ENCODE measurements around the gene RAB11FIP3. TPM values are rescaled to one million over a fixed set of nuclear protein-coding genes. Genes with fewer than 3 reads are reported as not detected.

The RAB11FIP3 gene
- polyA plus RNA-seq, 2 of the 4 experiments (the other 2 are of a cell fraction): 6.7 to 18.0 TPM

DNA sequence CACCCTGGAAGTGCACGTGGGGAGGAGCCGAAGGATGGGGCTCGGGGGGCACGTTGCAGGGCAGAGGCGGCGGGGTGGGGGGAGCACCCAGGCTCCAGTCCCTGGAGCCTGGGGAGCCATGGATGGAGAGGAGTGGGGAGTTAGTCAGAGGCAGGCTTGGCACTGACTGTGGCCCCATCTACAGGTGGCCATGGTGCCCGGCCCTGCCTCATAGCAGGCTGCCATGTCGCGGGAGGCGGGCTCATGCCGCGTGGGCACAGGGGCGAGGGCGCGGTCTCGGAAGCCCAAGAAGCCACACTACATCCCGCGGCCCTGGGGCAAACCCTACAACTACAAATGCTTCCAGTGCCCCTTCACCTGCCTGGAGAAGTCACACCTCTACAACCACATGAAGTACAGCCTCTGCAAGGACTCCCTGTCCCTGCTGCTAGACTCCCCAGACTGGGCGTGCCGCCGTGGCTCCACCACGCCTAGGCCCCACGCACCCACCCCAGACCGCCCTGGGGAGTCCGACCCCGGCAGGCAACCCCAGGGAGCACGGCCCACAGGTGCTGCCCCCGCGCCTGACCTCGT lies 137.7 kb downstream of the RAB11FIP3 start:
- FAIRE-seq: no peak
- no peak for DNase-seq (ENCODE audit: low read depth in 1 of 2, low spot score in 1 of 2)
- H3K4me1 ChIP-seq: peaks cover 20% of the 10 kb centered on the region
- no peak overlapping the region for H3K4me3 ChIP-seq
- H3K9me3 ChIP-seq: no peaks in the 10 kb centered on the region
- CTCF ChIA-PET: no interaction called here
- no peak overlapping the region for H3K27ac ChIP-seq
- WGBS (ENCODE audit: missing lambda C conversion rate): no CpG with 5 or more reads among the region's 30 CpGs
- POLR2A ChIA-PET: no interaction called here
- 0 out of 6 replicates have a peak, but pooled peaks of 1 of the 2 experiments have one; percentile 2 for ATAC-seq
- TF ChIP-seq POLR2A (IDR thresholded peaks at IDR 0.05; ENCODE audit: low read length) (no peak), NFE2L2 (conservative IDR thresholded peaks at IDR 0.05; ENCODE audit: low read length) (no peak), EHF (CRISPR knock-in tag; IDR thresholded peaks at IDR 0.05) (no peak), NPAS2 (CRISPR knock-in tag; IDR thresholded peaks at IDR 0.05; ENCODE audit: borderline replicate concordance) (no peak), TFCP2L1 (CRISPR knock-in tag; IDR thresholded peaks at IDR 0.05) (no peak), HEYL (CRISPR knock-in tag; IDR thresholded peaks at IDR 0.05) (no peak), SREBF2 (IDR thresholded peaks at IDR 0.05) (no peak), FOSB (CRISPR knock-in tag; IDR thresholded peaks at IDR 0.05) (no peak), HOXA7 (CRISPR knock-in tag; IDR thresholded peaks at IDR 0.05) (no peak), POLR2AphosphoS2 (conservative IDR thresholded peaks at IDR 0.05; ENCODE audit: low read length) (no peak), KDM1A (IDR thresholded peaks at IDR 0.05; ENCODE audit: low read depth) (no peak), ZNF302 (CRISPR knock-in tag; IDR thresholded peaks at IDR 0.05) (no peak)
- TF ChIP-seq, protein P1, sequence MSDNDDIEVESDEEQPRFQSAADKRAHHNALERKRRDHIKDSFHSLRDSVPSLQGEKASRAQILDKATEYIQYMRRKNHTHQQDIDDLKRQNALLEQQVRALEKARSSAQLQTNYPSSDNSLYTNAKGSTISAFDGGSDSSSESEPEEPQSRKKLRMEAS (IDR thresholded peaks at IDR 0.05): no peak
- TF ChIP-seq, protein P2, sequence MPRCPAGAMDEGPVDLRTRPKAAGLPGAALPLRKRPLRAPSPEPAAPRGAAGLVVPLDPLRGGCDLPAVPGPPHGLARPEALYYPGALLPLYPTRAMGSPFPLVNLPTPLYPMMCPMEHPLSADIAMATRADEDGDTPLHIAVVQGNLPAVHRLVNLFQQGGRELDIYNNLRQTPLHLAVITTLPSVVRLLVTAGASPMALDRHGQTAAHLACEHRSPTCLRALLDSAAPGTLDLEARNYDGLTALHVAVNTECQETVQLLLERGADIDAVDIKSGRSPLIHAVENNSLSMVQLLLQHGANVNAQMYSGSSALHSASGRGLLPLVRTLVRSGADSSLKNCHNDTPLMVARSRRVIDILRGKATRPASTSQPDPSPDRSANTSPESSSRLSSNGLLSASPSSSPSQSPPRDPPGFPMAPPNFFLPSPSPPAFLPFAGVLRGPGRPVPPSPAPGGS (IDR thresholded peaks at IDR 0.05): no peak
- no peak overlapping the region for H3K4me2 ChIP-seq

DNA sequence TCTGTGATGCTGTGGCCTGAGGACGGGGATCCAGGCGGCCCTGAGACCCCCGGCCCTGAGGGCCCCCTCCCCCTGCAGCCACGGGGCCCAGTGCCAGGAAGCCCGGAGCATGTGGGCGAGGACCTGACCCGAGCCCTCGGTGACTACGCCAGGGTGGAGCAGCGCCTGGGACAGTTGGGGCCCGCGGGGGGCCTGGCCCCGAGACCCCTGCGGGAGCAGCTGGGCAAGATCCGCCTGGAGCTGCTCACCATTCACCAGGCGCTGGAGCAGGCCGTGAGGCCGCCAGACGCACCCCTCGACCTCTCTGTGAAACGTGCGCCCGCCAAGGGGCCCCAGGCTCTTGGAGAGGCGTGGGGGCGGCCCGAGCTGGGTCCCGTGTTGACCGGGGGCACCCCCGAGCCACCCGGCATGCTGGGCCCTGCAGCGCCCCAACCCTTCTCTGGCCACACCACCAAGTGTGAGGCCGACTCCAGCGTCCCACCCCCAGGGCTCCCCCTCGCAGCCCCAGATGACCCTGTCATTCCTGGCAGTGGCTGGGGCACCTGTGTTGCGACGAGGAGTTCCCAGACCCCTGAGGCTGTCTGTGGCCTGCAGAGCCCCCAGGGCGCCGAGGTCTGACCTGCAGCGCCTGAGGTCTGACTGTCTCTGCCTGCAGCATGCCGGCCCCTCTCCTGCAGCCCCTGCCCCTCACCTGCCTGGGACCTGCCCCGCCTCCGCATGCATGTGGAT lies 139.4 kb downstream of the RAB11FIP3 start:
- ChIA-PET CTCF (no interaction called here), POLR2A (no interaction called here)
- WGBS (ENCODE audit: missing lambda C conversion rate): 84% methylated on average over 11 of the region's 42 CpGs
- Histone ChIP-seq H3K9me3 (no peaks in the 10 kb centered on the region), H3K4me3 (no peak overlapping the region), H3K4me2 (no peak overlapping the region), H3K27ac (no peak overlapping the region), H3K4me1 (peaks cover 29% of the 10 kb centered on the region)
- FAIRE-seq (no peak), DNase-seq (ENCODE audit: low read depth in 1 of 2, low spot score in 1 of 2) (no peak), ATAC-seq (no peak)
- TF ChIP-seq HDAC2 (IDR thresholded peaks at IDR 0.05) (no peak), KDM1A (IDR thresholded peaks at IDR 0.05; ENCODE audit: low read depth) (no peak), CEBPB (IDR thresholded peaks at IDR 0.05) (no peak), FOXS1 (CRISPR knock-in tag; IDR thresholded peaks at IDR 0.05) (no peak), TFCP2L1 (CRISPR knock-in tag; IDR thresholded peaks at IDR 0.05) (no peak), SREBF2 (IDR thresholded peaks at IDR 0.05) (no peak), FOSB (CRISPR knock-in tag; IDR thresholded peaks at IDR 0.05) (no peak), RCOR1 (IDR thresholded peaks at IDR 0.05; ENCODE audit: low read depth, low read length) (no peak), HOXB13 (CRISPR knock-in tag; IDR thresholded peaks at IDR 0.05; ENCODE audit: low read depth) (no peak)
- TF ChIP-seq, protein P3, sequence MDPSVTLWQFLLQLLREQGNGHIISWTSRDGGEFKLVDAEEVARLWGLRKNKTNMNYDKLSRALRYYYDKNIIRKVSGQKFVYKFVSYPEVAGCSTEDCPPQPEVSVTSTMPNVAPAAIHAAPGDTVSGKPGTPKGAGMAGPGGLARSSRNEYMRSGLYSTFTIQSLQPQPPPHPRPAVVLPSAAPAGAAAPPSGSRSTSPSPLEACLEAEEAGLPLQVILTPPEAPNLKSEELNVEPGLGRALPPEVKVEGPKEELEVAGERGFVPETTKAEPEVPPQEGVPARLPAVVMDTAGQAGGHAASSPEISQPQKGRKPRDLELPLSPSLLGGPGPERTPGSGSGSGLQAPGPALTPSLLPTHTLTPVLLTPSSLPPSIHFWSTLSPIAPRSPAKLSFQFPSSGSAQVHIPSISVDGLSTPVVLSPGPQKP (IDR thresholded peaks at IDR 0.05; ENCODE audit: low read depth, low read length): no peak
- TF ChIP-seq, protein P4, sequence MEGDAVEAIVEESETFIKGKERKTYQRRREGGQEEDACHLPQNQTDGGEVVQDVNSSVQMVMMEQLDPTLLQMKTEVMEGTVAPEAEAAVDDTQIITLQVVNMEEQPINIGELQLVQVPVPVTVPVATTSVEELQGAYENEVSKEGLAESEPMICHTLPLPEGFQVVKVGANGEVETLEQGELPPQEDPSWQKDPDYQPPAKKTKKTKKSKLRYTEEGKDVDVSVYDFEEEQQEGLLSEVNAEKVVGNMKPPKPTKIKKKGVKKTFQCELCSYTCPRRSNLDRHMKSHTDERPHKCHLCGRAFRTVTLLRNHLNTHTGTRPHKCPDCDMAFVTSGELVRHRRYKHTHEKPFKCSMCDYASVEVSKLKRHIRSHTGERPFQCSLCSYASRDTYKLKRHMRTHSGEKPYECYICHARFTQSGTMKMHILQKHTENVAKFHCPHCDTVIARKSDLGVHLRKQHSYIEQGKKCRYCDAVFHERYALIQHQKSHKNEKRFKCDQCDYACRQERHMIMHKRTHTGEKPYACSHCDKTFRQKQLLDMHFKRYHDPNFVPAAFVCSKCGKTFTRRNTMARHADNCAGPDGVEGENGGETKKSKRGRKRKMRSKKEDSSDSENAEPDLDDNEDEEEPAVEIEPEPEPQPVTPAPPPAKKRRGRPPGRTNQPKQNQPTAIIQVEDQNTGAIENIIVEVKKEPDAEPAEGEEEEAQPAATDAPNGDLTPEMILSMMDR (IDR thresholded peaks at IDR 0.05): no peak
- TF ChIP-seq, protein P5, sequence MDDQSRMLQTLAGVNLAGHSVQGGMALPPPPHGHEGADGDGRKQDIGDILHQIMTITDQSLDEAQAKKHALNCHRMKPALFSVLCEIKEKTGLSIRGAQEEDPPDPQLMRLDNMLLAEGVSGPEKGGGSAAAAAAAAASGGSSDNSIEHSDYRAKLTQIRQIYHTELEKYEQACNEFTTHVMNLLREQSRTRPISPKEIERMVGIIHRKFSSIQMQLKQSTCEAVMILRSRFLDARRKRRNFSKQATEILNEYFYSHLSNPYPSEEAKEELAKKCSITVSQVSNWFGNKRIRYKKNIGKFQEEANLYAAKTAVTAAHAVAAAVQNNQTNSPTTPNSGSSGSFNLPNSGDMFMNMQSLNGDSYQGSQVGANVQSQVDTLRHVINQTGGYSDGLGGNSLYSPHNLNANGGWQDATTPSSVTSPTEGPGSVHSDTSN (IDR thresholded peaks at IDR 0.05): no peak
- TF ChIP-seq, protein P6, sequence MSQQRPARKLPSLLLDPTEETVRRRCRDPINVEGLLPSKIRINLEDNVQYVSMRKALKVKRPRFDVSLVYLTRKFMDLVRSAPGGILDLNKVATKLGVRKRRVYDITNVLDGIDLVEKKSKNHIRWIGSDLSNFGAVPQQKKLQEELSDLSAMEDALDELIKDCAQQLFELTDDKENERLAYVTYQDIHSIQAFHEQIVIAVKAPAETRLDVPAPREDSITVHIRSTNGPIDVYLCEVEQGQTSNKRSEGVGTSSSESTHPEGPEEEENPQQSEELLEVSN (IDR thresholded peaks at IDR 0.05; ENCODE audit: borderline replicate concordance, low read depth): no peak
- TF ChIP-seq, protein P7, sequence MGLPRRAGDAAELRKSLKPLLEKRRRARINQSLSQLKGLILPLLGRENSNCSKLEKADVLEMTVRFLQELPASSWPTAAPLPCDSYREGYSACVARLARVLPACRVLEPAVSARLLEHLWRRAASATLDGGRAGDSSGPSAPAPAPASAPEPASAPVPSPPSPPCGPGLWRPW (IDR thresholded peaks at IDR 0.05): no peak

All from A549 (cell line).